Astrocyte (in vitro differentiated cells and primary cell): ENCODE measurements around the gene ADGRE2.

Experiments used
- CTCF ChIP-seq: IDR thresholded peaks from 2 replicates; pipeline ENCODE4 v1.5.1; 2011; ENCODE audit warnings: low read depth, mild to moderate bottlenecking, inconsistent platforms, low read length, moderate library complexity; ENCODE audit not compliant: insufficient read depth
- EZH2 ChIP-seq: IDR thresholded peaks from 2 replicates; pipeline ENCODE4 v1.6.1; 2012; ENCODE audit warnings: mild to moderate bottlenecking, low read length, inconsistent platforms; ENCODE audit not compliant: insufficient read depth

- TF ChIP-seq CTCF (no peak), EZH2 (no peak)
Observed at GRCh38 chr19:14782626-14783409, 4.5 kb upstream of the ADGRE2 start.
